ENCODE measurements around the gene ZNF580. TPM values are rescaled to one million over a fixed set of nuclear protein-coding genes. Genes with fewer than 3 reads are reported as not detected.

Gene ZNF580
- total and polyA plus RNA-seq, 11 donors = 8.2 to 41.5 (median 21.1) TPM

- 73 to 93% (median 77%) methylated on average over 9 to 17 of the region's 17 CpGs for WGBS, 4 donors
- peak overlapping the region in 9 of 12 donors; percentile 77 to 93 (median 89) for H3K27ac ChIP-seq
- H3K9me3 ChIP-seq = no peaks in the 10 kb centered on the region
- H3K4me3 ChIP-seq = peak overlapping the region in 9 of 12 donors; percentile 68 to 96 (median 86)
- H3K27me3 ChIP-seq = no peaks in the 10 kb centered on the region
- intact Hi-C loops (cut with DNase I) = no loop called here
- H3K4me1 ChIP-seq = peaks cover 4 to 39% (median 23%) of the 10 kb centered on the region in 12 donors
- peaks cover 0 to 18% (median 13%) of the 10 kb centered on the region in 9 donors for H3K36me3 ChIP-seq
- ATAC-seq (no peak), DNase-seq (no peak)
- no peak for TF ChIP-seq POLR2A (IDR thresholded peaks at IDR 0.05)
- no peak for TF ChIP-seq CTCF (IDR thresholded peaks at IDR 0.05)
Observed at GRCh38 chr19:55649268-55650125, 8.7 kb downstream of the ZNF580 start.

GRCh38 chr19:55650126-55650557, 9.3 kb downstream of the ZNF580 start:
- TF ChIP-seq CTCF (IDR thresholded peaks at IDR 0.05) (no peak), POLR2A (IDR thresholded peaks at IDR 0.05) (no peak)
- no peak for ATAC-seq
- Histone ChIP-seq H3K4me3 (no peak overlapping the region), H3K36me3 (peaks cover 0 to 12% (median 7%) of the 10 kb centered on the region in 9 donors), H3K27me3 (no peaks in the 10 kb centered on the region), H3K9me3 (no peaks in the 10 kb centered on the region), H3K4me1 (peaks cover 4 to 33% (median 22%) of the 10 kb centered on the region in 12 donors), H3K27ac (no peak overlapping the region)
- no peak for DNase-seq
- intact Hi-C loops (cut with DNase I) = no loop called here
- WGBS, 4 donors = 86 to 94% (median 93%) methylated on average over 4 of the region's 4 CpGs

GRCh38 chr19:55650602-55651230, 9.9 kb downstream of the ZNF580 start:
- intact Hi-C loops (cut with DNase I) = no loop called here
- WGBS, 4 donors = 90 to 93% (median 91%) methylated on average over 15 to 17 of the region's 17 CpGs
- ATAC-seq = no peak
- peaks cover 4 to 33% (median 26%) of the 10 kb centered on the region in 12 donors for H3K4me1 ChIP-seq
- no peak for TF ChIP-seq POLR2A (IDR thresholded peaks at IDR 0.05)
- TF ChIP-seq CTCF (IDR thresholded peaks at IDR 0.05) = no peak
- H3K36me3 ChIP-seq = peaks cover 0 to 6% (median 2%) of the 10 kb centered on the region in 9 donors
- H3K27me3 ChIP-seq = no peaks in the 10 kb centered on the region
- no peak overlapping the region for H3K27ac ChIP-seq
- no peak overlapping the region for H3K4me3 ChIP-seq
- no peaks in the 10 kb centered on the region for H3K9me3 ChIP-seq
- no peak for DNase-seq

- Histone ChIP-seq H3K9me3 (no peaks in the 10 kb centered on the region), H3K27me3 (no peaks in the 10 kb centered on the region), H3K27ac (no peak overlapping the region), H3K36me3 (peaks cover 0 to 4% (median 0%) of the 10 kb centered on the region in 9 donors), H3K4me1 (peaks cover 4 to 38% (median 31%) of the 10 kb centered on the region in 12 donors), H3K4me3 (no peak overlapping the region)
- 84 to 92% (median 88%) methylated on average over 18 of the region's 18 CpGs for WGBS, 4 donors
- TF ChIP-seq POLR2A (IDR thresholded peaks at IDR 0.05) = no peak
- no peak for TF ChIP-seq CTCF (IDR thresholded peaks at IDR 0.05)
- ATAC-seq = no peak
- intact Hi-C loops (cut with DNase I) = no loop called here
- DNase-seq = peak in 1 of 5 donors; percentile 60
Observed at GRCh38 chr19:55651236-55651635, 10.4 kb downstream of the ZNF580 start.

Data from heart left ventricle (tissue), 16 donors.